Liver (tissue), 9 donors: ENCODE results near the gene APBA1. TPM values are rescaled to one million over a fixed set of nuclear protein-coding genes. Genes with fewer than 3 reads are reported as not detected.
"Not testable (repeated sequence)": the region's sequence is repeated elsewhere in the genome, so short reads cannot be mapped to it uniquely, and the experiment has no call there.

Source experiments
- DNase-seq: peaks from one replicate; pipeline ENCODE4 v3.0.0-alpha.2; 2017; ENCODE audit warnings: low spot score
- H3K27ac ChIP-seq, 2 donors: one replicate each; pipeline ENCODE4 v1.7.0; 2013; ENCODE audit warnings: inconsistent platforms in 2 of 2, low read length in 2 of 2, control low read depth in 1 of 2, low read depth in 1 of 2, mild to moderate bottlenecking in 1 of 2
- H3K27me3 ChIP-seq, 4 donors: one replicate each; pipeline versions ENCODE4 v1.6.1 to v1.7.0; 2013; ENCODE audit warnings: low read length in 3 of 4, inconsistent platforms in 1 of 4, mild to moderate bottlenecking in 1 of 4, moderate library complexity in 1 of 4; ENCODE audit not compliant: control insufficient read depth in 4 of 4, insufficient read depth in 4 of 4
- H3K36me3 ChIP-seq, 4 donors: one replicate each; pipeline versions ENCODE4 v1.6.1 to v1.7.0; 2013; ENCODE audit warnings: low read length in 3 of 4, mild to moderate bottlenecking in 3 of 4, low read depth in 1 of 4, moderate library complexity in 1 of 4; ENCODE audit not compliant: control insufficient read depth in 4 of 4, insufficient read depth in 3 of 4
- H3K4me1 ChIP-seq, 4 donors: one replicate each; pipeline versions ENCODE4 v1.6.1 to v1.7.0; 2013; ENCODE audit warnings: low read length in 3 of 4, mild to moderate bottlenecking in 3 of 4, moderate library complexity in 1 of 4; ENCODE audit not compliant: control insufficient read depth in 4 of 4, insufficient read depth in 4 of 4
- H3K4me3 ChIP-seq, 3 donors: one replicate each; pipeline versions ENCODE4 v1.6.1 to v1.7.0; 2013; ENCODE audit warnings: low read length in 3 of 3, control low read depth in 1 of 3, low read depth in 1 of 3, mild to moderate bottlenecking in 1 of 3
- H3K9ac ChIP-seq, 2 donors: one replicate each; pipeline ENCODE4 v1.7.0; 2013; ENCODE audit warnings: low read length in 2 of 2, mild to moderate bottlenecking in 2 of 2, moderate library complexity in 2 of 2, control low read depth in 1 of 2, low read depth in 1 of 2
- H3K9me3 ChIP-seq, 4 donors: one replicate each; pipeline versions ENCODE4 v1.6.1 to v1.7.0; 2013; ENCODE audit warnings: low read length in 3 of 4; ENCODE audit not compliant: control insufficient read depth in 4 of 4
- ATF3 ChIP-seq: IDR thresholded peaks from 2 replicates; pipeline ENCODE4 v1.6.1; 2016; ENCODE audit warnings: antibody characterized with exemption
- CTCF ChIP-seq: fragments of 150-350 bp; IDR thresholded peaks from 2 replicates; pipeline ENCODE4 v1.5.1; 2017; ENCODE audit warnings: improper control_type of control experiment, low read depth, low read length; ENCODE audit not compliant: missing input control
- EGR1 ChIP-seq, 2 donors: IDR thresholded peaks; 2 replicates each; pipeline ENCODE4 v1.6.1; 2016 to 2018; ENCODE audit warnings: antibody characterized with exemption in 2 of 2, low read depth in 2 of 2
- FOXA1 ChIP-seq: IDR thresholded peaks from 2 replicates; pipeline ENCODE4 v1.6.1; 2016; ENCODE audit warnings: antibody characterized with exemption
- FOXA2 ChIP-seq: IDR thresholded peaks from 2 replicates; pipeline ENCODE4 v1.6.1; 2016; ENCODE audit warnings: antibody characterized with exemption
- GABPA ChIP-seq, 2 donors: IDR thresholded peaks in 1 of 2; conservative IDR thresholded peaks in 1 of 2; 2 replicates each; pipeline ENCODE4 v1.6.1; 2016; ENCODE audit warnings: antibody characterized with exemption in 2 of 2, mild to moderate bottlenecking in 1 of 2, moderate library complexity in 1 of 2
- HNF4A ChIP-seq, 2 donors: conservative IDR thresholded peaks; 2 replicates each; pipeline ENCODE4 v1.6.1; 2016; ENCODE audit warnings: antibody characterized with exemption in 2 of 2, mild to moderate bottlenecking in 2 of 2
- HNF4G ChIP-seq: IDR thresholded peaks from 2 replicates; pipeline ENCODE4 v1.6.1; 2016; ENCODE audit warnings: antibody characterized with exemption
- JUND ChIP-seq, 2 donors: IDR thresholded peaks; 2 replicates each; pipeline ENCODE4 v1.6.1; 2016; ENCODE audit warnings: antibody characterized with exemption in 2 of 2
- RAD21 ChIP-seq, 2 donors: IDR thresholded peaks; 2 replicates each; pipeline ENCODE4 v1.6.1; 2016; ENCODE audit warnings: antibody characterized with exemption in 2 of 2, mild to moderate bottlenecking in 2 of 2
- REST ChIP-seq: IDR thresholded peaks from 2 replicates; pipeline ENCODE4 v1.6.1; 2016; ENCODE audit warnings: antibody characterized with exemption, mild to moderate bottlenecking
- SP1 ChIP-seq: IDR thresholded peaks from 2 replicates; pipeline ENCODE4 v1.6.1; 2018; ENCODE audit warnings: antibody characterized with exemption, mild to moderate bottlenecking
- TAF1 ChIP-seq: conservative IDR thresholded peaks from 2 replicates; pipeline ENCODE4 v1.6.1; 2016; ENCODE audit warnings: antibody characterized with exemption, mild to moderate bottlenecking
- WGBS: extraction: QIAGEN DNeasy Blood & Tissue Kit; methylation state at CpG from one replicate; pipeline ENCODE4 v1.1.7; 2013; 5-methylcytosine and 5-hydroxymethylcytosine counted together
- polyA plus RNA-seq, 2 donors: library from polyadenylated mRNA; stranded (reverse) in 1 of 2; unstranded in 1 of 2; fragments of 200-250 nt in 1 of 2; fragments of >200 nt in 1 of 2; fragmentation: Nextera tagmentation in 1 of 2; extraction: Ambion mirVana in 1 of 2; gene quantifications; one replicate each; pipeline versions ENCODE4 v1.2.1 to v1.2.3, GENCODE V29; 2013 to 2015
- total RNA-seq, 2 donors: library from RNA; depleted of rRNA; stranded (reverse); fragments of >200 nt; gene quantifications; one replicate each; pipeline ENCODE4 v1.2.3, GENCODE V29; 2014
- TF ChIP-seq, protein P1 (sequence below): IDR thresholded peaks from 2 replicates; pipeline ENCODE4 v1.6.1; 2016; ENCODE audit warnings: antibody characterized with exemption
- donor health status: healthy.
- donor health status: healthy.
- donor health status: healthy.
- donor health status: healthy.
- donor health status: healthy.

The APBA1 gene
- total and polyA plus RNA-seq, 4 donors = 2.8 to 19.0 (median 6.1) TPM

- peaks cover 0 to 3% (median 0%) of the 10 kb centered on the region in 4 donors for H3K4me1 ChIP-seq
- H3K36me3 ChIP-seq = no peaks in the 10 kb centered on the region
- no peaks in the 10 kb centered on the region for H3K9me3 ChIP-seq
- WGBS = 71% methylated on average over 52 of the region's 52 CpGs
- H3K27ac ChIP-seq = no peak overlapping the region
- no peaks in the 10 kb centered on the region for H3K27me3 ChIP-seq
- no peak overlapping the region for H3K9ac ChIP-seq
- DNase-seq = no peak
- H3K4me3 ChIP-seq = no peak overlapping the region
- TF ChIP-seq HNF4A (conservative IDR thresholded peaks at IDR 0.05) (no peak), HNF4G (no peak), CTCF (no peak), RAD21 (IDR thresholded peaks at IDR 0.05) (no peak), FOXA2 (no peak), TAF1 (no peak), FOXA1 (no peak), SP1 (no peak)
- TF ChIP-seq, protein P1, sequence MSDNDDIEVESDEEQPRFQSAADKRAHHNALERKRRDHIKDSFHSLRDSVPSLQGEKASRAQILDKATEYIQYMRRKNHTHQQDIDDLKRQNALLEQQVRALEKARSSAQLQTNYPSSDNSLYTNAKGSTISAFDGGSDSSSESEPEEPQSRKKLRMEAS = no peak
Measured at GRCh38 chr9:69411931-69412740, 260.0 kb downstream of the APBA1 start.

DNA sequence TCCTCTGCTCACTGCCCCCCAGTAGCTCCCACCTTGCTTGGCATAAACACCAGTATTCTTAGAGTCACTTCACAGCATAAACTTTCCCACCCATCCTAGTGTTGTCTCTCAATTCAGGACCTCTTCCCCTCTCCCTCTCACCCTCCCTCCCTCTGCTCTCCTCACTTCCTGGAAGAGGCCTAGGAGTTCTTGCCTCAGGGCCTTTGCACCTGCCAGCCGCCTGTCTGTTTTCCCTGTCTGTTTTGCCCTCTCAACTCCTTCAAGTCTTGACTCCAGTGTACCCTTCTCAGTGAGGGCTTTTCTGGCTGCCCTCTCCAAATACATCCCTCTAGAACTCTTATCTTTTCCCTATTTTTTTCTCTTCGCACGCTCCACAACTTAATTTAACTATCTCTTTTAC, 260.9 kb downstream of the APBA1 start:
- no peaks in the 10 kb centered on the region for H3K9me3 ChIP-seq
- H3K4me3 ChIP-seq = no peak overlapping the region
- WGBS = 99% methylated on average over 3 of the region's 3 CpGs
- H3K27ac ChIP-seq = no peak overlapping the region
- H3K27me3 ChIP-seq = no peaks in the 10 kb centered on the region
- DNase-seq = no peak
- H3K36me3 ChIP-seq = no peaks in the 10 kb centered on the region
- H3K9ac ChIP-seq = no peak overlapping the region
- no peak for TF ChIP-seq FOXA1
- TF ChIP-seq SP1 = no peak
- TF ChIP-seq RAD21 (IDR thresholded peaks at IDR 0.05) = no peak
- TF ChIP-seq TAF1 = no peak
- TF ChIP-seq EGR1 (IDR thresholded peaks at IDR 0.05; ENCODE audit: low read depth in 2 of 2) = no peak
- no peak for TF ChIP-seq ATF3
- TF ChIP-seq HNF4G = no peak
- TF ChIP-seq FOXA2 = no peak
- TF ChIP-seq JUND (IDR thresholded peaks at IDR 0.05) = no peak
- no peak for TF ChIP-seq REST
- no peak for TF ChIP-seq CTCF
- TF ChIP-seq, protein P1 = no peak
- TF ChIP-seq GABPA (IDR thresholded peaks at IDR 0.05 in 1 of 2, conservative IDR thresholded peaks at IDR 0.05 in 1 of 2) = no peak
- peaks cover 0 to 3% (median 0%) of the 10 kb centered on the region in 4 donors for H3K4me1 ChIP-seq

DNA sequence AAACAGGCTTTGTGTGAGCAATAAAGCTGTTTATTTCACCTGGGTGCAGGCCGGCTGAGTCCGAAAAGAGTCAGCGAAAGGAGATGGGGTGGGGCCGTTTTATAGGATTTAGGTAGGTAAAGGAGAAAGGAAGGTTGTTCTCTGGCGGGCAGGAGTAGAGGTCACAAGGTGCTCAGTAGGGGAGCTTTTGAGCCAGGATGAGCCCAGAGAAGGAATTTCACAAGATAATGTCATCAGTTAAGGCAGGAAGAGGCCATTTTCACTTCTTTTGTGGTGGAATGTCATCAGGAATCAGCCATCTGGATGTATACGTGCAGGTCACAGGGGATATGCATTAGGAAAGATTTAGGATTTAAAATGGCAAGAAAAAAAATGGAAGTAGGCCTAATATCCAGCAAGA, 262.2 kb downstream of the APBA1 start:
- WGBS = 88% methylated on average over 6 of the region's 6 CpGs
- not testable (repeated sequence) for H3K27me3 ChIP-seq, DNase-seq, H3K4me1 ChIP-seq, H3K9me3 ChIP-seq, H3K36me3 ChIP-seq, H3K4me3 ChIP-seq, H3K27ac ChIP-seq, H3K9ac ChIP-seq
